PFSK-1 (cell line): Measurements from ENCODE around the gene CPSF4L.

ENCODE experiments used
- FOXP2 ChIP-seq: optimal IDR thresholded peaks from 2 replicates; pipeline ENCODE3; 2011; ENCODE audit warnings: borderline replicate concordance, control low read depth, inconsistent platforms; ENCODE audit not compliant: insufficient read depth; ENCODE audit errors: extremely low read length, extremely low read depth
- POLR2AphosphoS5 ChIP-seq: IDR thresholded peaks from 2 replicates; pipeline ENCODE4 v1.6.1; 2012; ENCODE audit warnings: low read depth, mild to moderate bottlenecking, control low read depth, low read length, moderate library complexity
- SIN3A ChIP-seq: IDR thresholded peaks from 2 replicates; pipeline ENCODE4 v1.6.1; 2012; ENCODE audit warnings: mild to moderate bottlenecking, low read length, moderate library complexity, borderline replicate concordance; ENCODE audit not compliant: insufficient read depth
- TAF1 ChIP-seq: IDR thresholded peaks from 2 replicates; pipeline ENCODE4 v1.6.1; 2012; ENCODE audit warnings: low read length, control low read depth, borderline replicate concordance; ENCODE audit not compliant: insufficient read depth
- TF ChIP-seq, protein P1 (sequence below), 2 experiments: IDR thresholded peaks; 2 replicates each; pipeline versions ENCODE4 v1.6.1 to v1.8.0; 2011 to 2012; ENCODE audit warnings: low read depth in 2 of 2, low read length in 2 of 2, control low read depth in 1 of 2, inconsistent platforms in 1 of 2, mild to moderate bottlenecking in 1 of 2, moderate library complexity in 1 of 2; ENCODE audit not compliant: insufficient read depth in 1 of 2

The CPSF4L gene

DNA sequence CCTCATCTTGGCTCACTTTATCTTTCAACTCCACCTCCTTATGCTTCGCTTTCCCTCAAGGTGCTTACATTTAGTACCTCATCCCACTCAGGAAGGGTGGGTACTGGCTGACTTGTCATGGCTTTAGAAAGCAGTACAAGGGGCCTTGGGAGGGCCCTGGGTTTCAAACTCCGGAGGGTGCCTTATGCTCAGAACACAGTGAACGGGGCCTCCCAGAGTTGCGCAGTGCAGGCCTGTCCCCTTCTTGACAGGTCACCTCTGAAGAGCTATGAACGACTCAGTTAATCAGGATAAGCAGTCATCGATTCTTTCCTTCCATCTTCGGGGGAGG, 62.8 kb downstream of the CPSF4L start:
- TF ChIP-seq TAF1: no peak
- TF ChIP-seq, protein P1, sequence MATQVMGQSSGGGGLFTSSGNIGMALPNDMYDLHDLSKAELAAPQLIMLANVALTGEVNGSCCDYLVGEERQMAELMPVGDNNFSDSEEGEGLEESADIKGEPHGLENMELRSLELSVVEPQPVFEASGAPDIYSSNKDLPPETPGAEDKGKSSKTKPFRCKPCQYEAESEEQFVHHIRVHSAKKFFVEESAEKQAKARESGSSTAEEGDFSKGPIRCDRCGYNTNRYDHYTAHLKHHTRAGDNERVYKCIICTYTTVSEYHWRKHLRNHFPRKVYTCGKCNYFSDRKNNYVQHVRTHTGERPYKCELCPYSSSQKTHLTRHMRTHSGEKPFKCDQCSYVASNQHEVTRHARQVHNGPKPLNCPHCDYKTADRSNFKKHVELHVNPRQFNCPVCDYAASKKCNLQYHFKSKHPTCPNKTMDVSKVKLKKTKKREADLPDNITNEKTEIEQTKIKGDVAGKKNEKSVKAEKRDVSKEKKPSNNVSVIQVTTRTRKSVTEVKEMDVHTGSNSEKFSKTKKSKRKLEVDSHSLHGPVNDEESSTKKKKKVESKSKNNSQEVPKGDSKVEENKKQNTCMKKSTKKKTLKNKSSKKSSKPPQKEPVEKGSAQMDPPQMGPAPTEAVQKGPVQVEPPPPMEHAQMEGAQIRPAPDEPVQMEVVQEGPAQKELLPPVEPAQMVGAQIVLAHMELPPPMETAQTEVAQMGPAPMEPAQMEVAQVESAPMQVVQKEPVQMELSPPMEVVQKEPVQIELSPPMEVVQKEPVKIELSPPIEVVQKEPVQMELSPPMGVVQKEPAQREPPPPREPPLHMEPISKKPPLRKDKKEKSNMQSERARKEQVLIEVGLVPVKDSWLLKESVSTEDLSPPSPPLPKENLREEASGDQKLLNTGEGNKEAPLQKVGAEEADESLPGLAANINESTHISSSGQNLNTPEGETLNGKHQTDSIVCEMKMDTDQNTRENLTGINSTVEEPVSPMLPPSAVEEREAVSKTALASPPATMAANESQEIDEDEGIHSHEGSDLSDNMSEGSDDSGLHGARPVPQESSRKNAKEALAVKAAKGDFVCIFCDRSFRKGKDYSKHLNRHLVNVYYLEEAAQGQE (IDR thresholded peaks at IDR 0.05; ENCODE audit: insufficient read depth in 1 of 2, low read depth in 2 of 2, low read length in 2 of 2): no peak
- TF ChIP-seq FOXP2: no peak
- no peak; the same call in 1 of the 2 replicates for TF ChIP-seq POLR2AphosphoS5
- TF ChIP-seq SIN3A: no peak
